Neural crest cell (in vitro differentiated cells): Measurements from ENCODE around the gene CST9. TPM values are rescaled to one million over a fixed set of nuclear protein-coding genes. Genes with fewer than 3 reads are reported as not detected.

Experiments used
- DNase-seq: peaks from one replicate; pipeline ENCODE4 v3.0.0; 2021; ENCODE audit warnings: low read depth, mixed read lengths, low spot score
- H3K27ac Mint-ChIP-seq: one replicate; pipeline ENCODE4 v1.8.0; 2021; ENCODE audit warnings: mild to moderate bottlenecking, mixed read lengths; ENCODE audit not compliant: unreplicated experiment
- H3K27me3 Mint-ChIP-seq: 2 replicates; pipeline ENCODE4 v1.8.0; 2021; ENCODE audit warnings: low read depth, mild to moderate bottlenecking, mixed read lengths
- H3K36me3 Mint-ChIP-seq: 2 replicates; pipeline ENCODE4 v1.8.0; 2021; ENCODE audit warnings: low read depth, mild to moderate bottlenecking, mixed read lengths
- H3K4me1 Mint-ChIP-seq: 2 replicates; pipeline ENCODE4 v1.8.0; 2021; ENCODE audit warnings: mixed read lengths
- H3K4me3 Mint-ChIP-seq: one replicate; pipeline ENCODE4 v1.8.0; 2021; ENCODE audit warnings: mild to moderate bottlenecking, mixed read lengths
- H3K9me3 Mint-ChIP-seq: 2 replicates; pipeline ENCODE4 v1.8.0; 2021; ENCODE audit warnings: mixed read lengths
- long read RNA-seq: library from polyadenylated mRNA; unstranded; transcript quantifications from one replicate; pipeline ENCODE4 v2.0.0, GENCODE V29; 2020
- total RNA-seq: library from RNA; stranded (reverse); gene quantifications from 2 replicates; pipeline ENCODE4 v1.2.1, GENCODE V29; 2021
- TF ChIP-seq, protein P1 (sequence below): fragments of 200-600 bp; sonication (generic); conservative IDR thresholded peaks from 2 replicates; pipeline ENCODE4 v1.5.0; 2021; ENCODE audit warnings: antibody characterized with exemption, mild to moderate bottlenecking

The CST9 gene, protein sequence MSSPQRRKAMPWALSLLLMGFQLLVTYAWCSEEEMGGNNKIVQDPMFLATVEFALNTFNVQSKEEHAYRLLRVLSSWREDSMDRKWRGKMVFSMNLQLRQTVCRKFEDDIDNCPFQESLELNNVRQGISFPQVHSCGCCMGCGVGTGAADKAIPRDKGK
- total RNA-seq: not detected in 2 replicates
- long read RNA-seq: 0 reads

DNA sequence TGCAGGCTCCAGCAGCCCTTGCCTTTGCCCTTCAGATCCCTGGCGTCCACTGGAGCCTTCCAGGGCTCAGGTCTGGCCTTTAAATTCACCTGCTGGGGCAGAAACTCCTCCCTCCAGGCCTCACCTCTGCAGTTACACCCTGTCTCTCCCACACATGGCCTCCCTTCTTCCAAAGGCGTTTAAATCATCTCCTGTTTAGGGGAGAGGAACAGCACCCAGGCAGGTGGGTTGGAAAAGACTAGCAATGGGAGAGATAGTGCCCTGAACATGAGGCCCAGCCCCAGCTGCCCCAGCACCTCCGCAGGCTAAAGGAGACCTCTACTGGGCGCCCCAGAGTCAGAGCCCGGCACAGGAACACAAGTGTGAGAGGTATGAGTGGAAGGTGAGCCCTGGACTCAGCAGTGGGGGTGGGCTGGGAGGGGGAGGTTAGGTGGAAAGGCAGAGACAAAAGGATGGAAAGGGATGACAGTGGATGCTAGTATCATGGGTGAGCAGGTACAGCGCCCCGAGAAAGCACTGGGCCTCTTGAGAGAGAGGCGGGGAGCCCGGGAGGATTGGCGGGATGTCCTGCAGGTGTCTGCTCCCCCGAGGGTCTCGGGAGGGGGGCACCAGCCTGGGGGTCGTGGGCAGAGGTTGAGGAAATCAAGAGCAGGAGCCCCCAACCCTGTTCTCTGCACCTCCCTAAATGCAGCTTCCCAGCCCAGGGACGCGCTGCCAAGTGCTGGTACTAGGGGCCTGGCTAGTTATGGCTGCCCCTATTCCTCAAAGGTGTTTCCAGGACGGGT is at the start of gene CST9:
Gene CST9 (minus strand): TSS at position 51 of the 785 bp plus-strand sequence. CDS start 53 bp downstream, outside the sequence.
- Mint-ChIP-seq H3K36me3 (no peaks in the 10 kb centered on the region), H3K9me3 (no peaks in the 10 kb centered on the region), H3K4me3 (no peak within 1 kb of the TSS), H3K27ac (no peak within 1 kb of the TSS), H3K27me3 (no peaks in the 10 kb centered on the region), H3K4me1 (peaks cover 8% of the 10 kb centered on the region)
- TF ChIP-seq, protein P1, sequence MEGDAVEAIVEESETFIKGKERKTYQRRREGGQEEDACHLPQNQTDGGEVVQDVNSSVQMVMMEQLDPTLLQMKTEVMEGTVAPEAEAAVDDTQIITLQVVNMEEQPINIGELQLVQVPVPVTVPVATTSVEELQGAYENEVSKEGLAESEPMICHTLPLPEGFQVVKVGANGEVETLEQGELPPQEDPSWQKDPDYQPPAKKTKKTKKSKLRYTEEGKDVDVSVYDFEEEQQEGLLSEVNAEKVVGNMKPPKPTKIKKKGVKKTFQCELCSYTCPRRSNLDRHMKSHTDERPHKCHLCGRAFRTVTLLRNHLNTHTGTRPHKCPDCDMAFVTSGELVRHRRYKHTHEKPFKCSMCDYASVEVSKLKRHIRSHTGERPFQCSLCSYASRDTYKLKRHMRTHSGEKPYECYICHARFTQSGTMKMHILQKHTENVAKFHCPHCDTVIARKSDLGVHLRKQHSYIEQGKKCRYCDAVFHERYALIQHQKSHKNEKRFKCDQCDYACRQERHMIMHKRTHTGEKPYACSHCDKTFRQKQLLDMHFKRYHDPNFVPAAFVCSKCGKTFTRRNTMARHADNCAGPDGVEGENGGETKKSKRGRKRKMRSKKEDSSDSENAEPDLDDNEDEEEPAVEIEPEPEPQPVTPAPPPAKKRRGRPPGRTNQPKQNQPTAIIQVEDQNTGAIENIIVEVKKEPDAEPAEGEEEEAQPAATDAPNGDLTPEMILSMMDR: no peak
- no peak for DNase-seq

DNA sequence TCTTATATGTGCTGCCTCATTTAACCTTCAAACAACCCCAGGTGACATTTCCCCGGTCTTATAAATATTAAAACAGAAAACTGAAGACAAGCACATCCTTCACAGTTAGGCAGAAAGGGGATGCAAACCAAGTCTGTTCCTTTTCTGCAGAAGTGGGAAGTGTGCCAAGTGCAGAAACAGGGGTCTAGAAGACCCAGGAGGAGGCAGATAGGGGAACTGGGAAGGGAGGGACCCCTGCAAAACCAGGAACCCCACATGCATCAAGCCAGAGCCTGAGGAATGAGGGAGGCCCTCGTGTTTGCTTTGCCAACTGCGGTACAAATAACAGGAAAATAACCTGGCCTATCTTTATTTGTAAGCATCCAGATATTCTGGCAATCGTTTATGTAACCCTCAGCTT is 49.0 kb upstream of the CST9 start:
- Mint-ChIP-seq H3K27ac (no peak overlapping the region), H3K27me3 (no peaks in the 10 kb centered on the region)
- TF ChIP-seq, protein P1: no peak

DNA sequence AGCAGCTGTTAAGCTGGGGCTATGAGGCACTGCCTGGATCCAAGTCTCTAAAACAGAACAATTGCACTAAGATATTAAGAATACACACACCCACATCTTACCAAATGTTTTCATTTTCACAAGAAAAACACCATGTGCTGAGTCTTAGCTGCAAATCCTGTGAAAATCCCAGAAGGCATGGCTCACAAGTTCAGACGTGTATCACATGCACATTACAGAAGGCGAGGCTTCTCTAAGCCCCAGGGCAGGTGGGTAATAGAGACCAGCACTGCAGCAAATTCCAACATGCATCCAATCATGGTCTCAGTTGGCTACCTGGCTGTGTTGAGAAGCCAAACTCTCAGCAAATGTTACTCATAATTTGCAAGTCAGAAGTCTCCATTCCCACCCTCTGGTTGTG is 48.3 kb upstream of the CST9 start:
- no peaks in the 10 kb centered on the region for H3K9me3 Mint-ChIP-seq

More for the DNA sequence above, 49.0 kb upstream of the CST9 start:
- no peaks in the 10 kb centered on the region for H3K4me1 Mint-ChIP-seq
- no peaks in the 10 kb centered on the region for H3K9me3 Mint-ChIP-seq
- no peak overlapping the region for H3K4me3 Mint-ChIP-seq
- H3K36me3 Mint-ChIP-seq: no peaks in the 10 kb centered on the region
- DNase-seq: no peak

DNA sequence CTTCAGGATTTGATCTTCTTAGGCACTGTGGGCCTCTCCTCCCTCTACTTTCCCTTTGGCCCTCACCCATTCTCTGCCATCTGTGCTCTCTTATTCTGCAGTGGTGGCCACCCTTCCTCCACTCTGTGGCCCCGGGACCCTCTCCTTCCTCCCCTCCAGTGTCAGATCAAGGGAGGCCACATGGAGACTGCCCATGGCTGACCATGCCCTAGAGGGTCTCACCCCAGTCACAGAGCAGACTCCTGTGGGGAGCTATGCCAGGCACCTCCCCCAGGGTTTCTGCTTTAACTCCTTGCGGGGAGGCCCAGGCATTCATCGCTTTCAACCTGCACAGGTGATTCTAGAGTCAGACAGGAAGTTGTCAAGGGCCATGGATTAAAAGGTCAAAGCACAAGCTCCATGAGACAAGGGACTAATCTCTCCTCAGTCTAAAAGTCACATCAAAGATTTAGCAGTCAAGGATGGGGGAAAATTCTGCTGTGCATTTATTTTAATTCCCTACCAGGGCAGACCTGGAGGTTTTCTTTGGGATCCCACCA is 47.8 kb upstream of the CST9 start:
- TF ChIP-seq, protein P1: no peak
- H3K27ac Mint-ChIP-seq: peak overlapping the region; percentile 35
- no peaks in the 10 kb centered on the region for H3K9me3 Mint-ChIP-seq
- H3K4me1 Mint-ChIP-seq: no peaks in the 10 kb centered on the region
- no peak for DNase-seq
- H3K4me3 Mint-ChIP-seq: no peak overlapping the region
- H3K36me3 Mint-ChIP-seq: no peaks in the 10 kb centered on the region
- no peaks in the 10 kb centered on the region for H3K27me3 Mint-ChIP-seq

More for the DNA sequence above, 48.3 kb upstream of the CST9 start:
- no peaks in the 10 kb centered on the region for H3K27me3 Mint-ChIP-seq
- no peak for DNase-seq
- H3K27ac Mint-ChIP-seq: no peak overlapping the region
- no peaks in the 10 kb centered on the region for H3K4me1 Mint-ChIP-seq
- TF ChIP-seq, protein P1: no peak
- no peaks in the 10 kb centered on the region for H3K36me3 Mint-ChIP-seq
- no peak overlapping the region for H3K4me3 Mint-ChIP-seq

DNA sequence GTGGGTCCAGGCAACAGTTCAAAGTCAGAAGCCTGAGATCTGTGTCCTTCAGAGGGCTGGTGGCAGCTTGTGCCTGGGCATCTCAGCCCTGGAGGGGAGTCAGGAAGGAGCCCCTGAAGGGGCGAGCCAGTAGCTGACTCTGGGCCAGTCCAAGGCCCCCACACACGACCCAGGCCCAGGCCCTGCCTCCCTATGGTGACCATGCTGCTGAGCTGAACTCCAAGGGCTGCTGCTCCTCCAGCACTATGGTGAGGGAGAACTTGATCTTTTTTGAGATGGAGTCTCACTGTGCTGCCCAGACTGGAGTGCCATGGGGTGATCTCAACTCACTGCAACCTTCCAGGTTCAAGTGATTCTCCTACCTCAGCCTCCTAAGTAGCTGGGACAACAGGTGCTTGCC is 47.2 kb upstream of the CST9 start:
- no peak overlapping the region for H3K27ac Mint-ChIP-seq
- no peak overlapping the region for H3K4me3 Mint-ChIP-seq
- no peaks in the 10 kb centered on the region for H3K9me3 Mint-ChIP-seq
- TF ChIP-seq, protein P1: no peak
- no peaks in the 10 kb centered on the region for H3K36me3 Mint-ChIP-seq
- no peaks in the 10 kb centered on the region for H3K4me1 Mint-ChIP-seq
- no peak for DNase-seq
- no peaks in the 10 kb centered on the region for H3K27me3 Mint-ChIP-seq
